ENCODE measurements around the gene MTCH2. TPM values are rescaled to one million over a fixed set of nuclear protein-coding genes. Genes with fewer than 3 reads are reported as not detected.

The MTCH2 gene
- total RNA-seq, 1 donor from 2014 or later = 40.5 TPM

DNA sequence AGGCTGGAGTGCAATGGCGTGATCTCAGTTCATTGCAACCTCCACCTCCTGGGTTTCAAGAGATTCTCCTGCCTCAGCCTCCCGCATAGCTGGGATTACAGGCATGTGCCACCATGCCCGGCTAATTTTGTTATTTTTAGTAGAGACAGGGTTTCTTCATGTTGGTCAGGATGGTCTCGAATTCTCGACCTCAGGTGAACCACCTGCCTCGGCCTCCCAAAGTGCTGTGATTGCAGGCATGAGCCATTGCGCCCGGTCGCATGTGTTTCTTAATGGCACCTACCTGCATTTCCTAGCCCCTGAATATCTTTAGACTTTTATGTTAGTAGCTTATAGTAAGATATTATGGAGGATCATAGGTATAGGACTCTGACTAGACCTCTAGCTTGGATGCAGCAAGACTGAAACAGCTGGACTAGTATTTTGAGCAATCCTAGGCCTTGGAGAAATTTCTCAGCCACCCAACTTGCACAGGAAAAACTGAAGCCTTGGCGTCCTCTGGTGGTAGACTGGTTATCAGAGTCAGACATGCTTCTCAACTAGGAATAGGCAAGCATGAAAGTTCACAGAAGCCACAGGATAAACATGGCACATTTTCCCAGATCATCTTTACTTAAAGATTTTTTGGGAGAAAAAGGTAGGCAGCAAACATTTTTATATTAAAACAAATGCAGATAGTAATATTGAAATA is 25.5 kb downstream of the MTCH2 start:
- Histone ChIP-seq H3K36me3 (peaks cover 0 to 18% of the 10 kb centered on the region in 2 donors), H3K27ac (no peak overlapping the region), H3K9me3 (no peaks in the 10 kb centered on the region), H3K27me3 (no peaks in the 10 kb centered on the region), H3K4me1 (no peaks in the 10 kb centered on the region), H3K4me3 (no peak overlapping the region)
- intact Hi-C loops (cut with DNase I) = loop anchor here (10.0 kb wide), 1 partner anchor 242 kb away; the partner anchor contains the start of gene SPI1
- TF ChIP-seq, protein P1, sequence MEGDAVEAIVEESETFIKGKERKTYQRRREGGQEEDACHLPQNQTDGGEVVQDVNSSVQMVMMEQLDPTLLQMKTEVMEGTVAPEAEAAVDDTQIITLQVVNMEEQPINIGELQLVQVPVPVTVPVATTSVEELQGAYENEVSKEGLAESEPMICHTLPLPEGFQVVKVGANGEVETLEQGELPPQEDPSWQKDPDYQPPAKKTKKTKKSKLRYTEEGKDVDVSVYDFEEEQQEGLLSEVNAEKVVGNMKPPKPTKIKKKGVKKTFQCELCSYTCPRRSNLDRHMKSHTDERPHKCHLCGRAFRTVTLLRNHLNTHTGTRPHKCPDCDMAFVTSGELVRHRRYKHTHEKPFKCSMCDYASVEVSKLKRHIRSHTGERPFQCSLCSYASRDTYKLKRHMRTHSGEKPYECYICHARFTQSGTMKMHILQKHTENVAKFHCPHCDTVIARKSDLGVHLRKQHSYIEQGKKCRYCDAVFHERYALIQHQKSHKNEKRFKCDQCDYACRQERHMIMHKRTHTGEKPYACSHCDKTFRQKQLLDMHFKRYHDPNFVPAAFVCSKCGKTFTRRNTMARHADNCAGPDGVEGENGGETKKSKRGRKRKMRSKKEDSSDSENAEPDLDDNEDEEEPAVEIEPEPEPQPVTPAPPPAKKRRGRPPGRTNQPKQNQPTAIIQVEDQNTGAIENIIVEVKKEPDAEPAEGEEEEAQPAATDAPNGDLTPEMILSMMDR (IDR thresholded peaks at IDR 0.05) = peak in 1 of 3 experiments; percentile 57
- TF ChIP-seq POLR2AphosphoS5 (IDR thresholded peaks at IDR 0.05; ENCODE audit: insufficient read depth in 1 of 2, low read depth in 1 of 2) = no peak
- no peak for DNase-seq (ENCODE audit: extremely low spot score in 2 of 2)

DNA sequence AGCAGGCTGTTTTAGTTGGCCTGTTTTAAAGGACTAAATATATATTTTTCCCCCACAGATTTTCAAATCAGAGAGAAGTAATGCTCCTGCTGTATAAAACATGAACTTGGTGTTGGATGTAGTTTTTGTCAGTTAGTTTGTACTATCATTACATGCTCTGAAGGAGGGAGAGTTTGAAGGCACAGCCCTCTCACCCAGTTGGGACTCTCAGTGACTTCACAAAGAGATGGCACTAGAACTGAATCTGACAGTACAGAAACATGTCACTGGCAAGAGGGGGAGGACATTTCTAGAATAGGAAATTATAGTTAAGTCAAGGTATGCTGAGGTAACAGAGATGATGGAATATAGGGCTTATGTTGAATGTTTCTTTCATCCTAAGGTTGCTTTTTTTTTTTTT is 27.1 kb downstream of the MTCH2 start:
- Histone ChIP-seq H3K27ac (no peak overlapping the region), H3K27me3 (no peaks in the 10 kb centered on the region), H3K9me3 (no peaks in the 10 kb centered on the region), H3K36me3 (peaks cover 0 to 17% of the 10 kb centered on the region in 2 donors), H3K4me1 (no peaks in the 10 kb centered on the region), H3K4me3 (no peak overlapping the region)
- intact Hi-C loops (cut with DNase I) = loop anchor here (10.0 kb wide), 1 partner anchor 240 kb away; the partner anchor contains the start of gene SPI1
- DNase-seq (ENCODE audit: extremely low spot score in 2 of 2) = no peak
- TF ChIP-seq, protein P1 (IDR thresholded peaks at IDR 0.05) = no peak
- TF ChIP-seq POLR2A (IDR thresholded peaks at IDR 0.05) (no peak), POLR2AphosphoS5 (IDR thresholded peaks at IDR 0.05; ENCODE audit: insufficient read depth in 1 of 2, low read depth in 1 of 2) (no peak)

- Histone ChIP-seq H3K4me3 (no peak overlapping the region), H3K27ac (no peak overlapping the region), H3K9me3 (no peaks in the 10 kb centered on the region), H3K36me3 (peaks cover 0 to 11% of the 10 kb centered on the region in 2 donors), H3K27me3 (no peaks in the 10 kb centered on the region), H3K4me1 (peaks cover 15% of the 10 kb centered on the region)
- intact Hi-C loops (cut with DNase I) = loop anchor here (10.0 kb wide), 1 partner anchor 237 kb away; the partner anchor contains the start of gene SPI1
- no peak for DNase-seq (ENCODE audit: extremely low spot score in 2 of 2)
- no peak for TF ChIP-seq POLR2A (IDR thresholded peaks at IDR 0.05)
- TF ChIP-seq POLR2AphosphoS5 (IDR thresholded peaks at IDR 0.05; ENCODE audit: insufficient read depth in 1 of 2, low read depth in 1 of 2) = no peak
- TF ChIP-seq, protein P1 (IDR thresholded peaks at IDR 0.05) = no peak
Measured at GRCh38 chr11:47611348-47611794, 31.0 kb downstream of the MTCH2 start.

DNA sequence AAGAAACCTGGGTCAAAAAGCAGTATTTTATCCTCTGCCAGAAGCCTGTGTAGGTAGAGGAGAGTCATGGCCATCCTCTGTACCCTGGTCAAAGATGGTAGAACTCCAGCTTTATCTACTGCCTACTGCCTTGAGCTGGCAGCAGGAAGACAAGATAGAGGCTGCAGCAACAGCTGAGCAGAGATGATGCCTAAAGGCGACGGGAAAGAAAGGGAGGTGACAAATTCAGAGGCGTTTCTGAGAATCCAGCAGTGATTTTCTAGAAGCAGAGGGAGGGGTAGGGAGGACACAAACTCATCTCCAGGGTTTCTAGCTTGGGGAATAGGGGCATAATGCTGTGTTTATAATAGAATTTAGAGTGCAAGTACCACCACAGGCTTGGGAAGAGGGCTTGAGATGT is 32.7 kb downstream of the MTCH2 start:
- TF ChIP-seq POLR2A (IDR thresholded peaks at IDR 0.05) (no peak), POLR2AphosphoS5 (IDR thresholded peaks at IDR 0.05; ENCODE audit: insufficient read depth in 1 of 2, low read depth in 1 of 2) (no peak)
- TF ChIP-seq, protein P1 (IDR thresholded peaks at IDR 0.05) = no peak
- no peaks in the 10 kb centered on the region for H3K9me3 ChIP-seq
- H3K27ac ChIP-seq = no peak overlapping the region
- no peak overlapping the region for H3K4me3 ChIP-seq
- no peak for DNase-seq (ENCODE audit: extremely low spot score in 2 of 2)
- H3K27me3 ChIP-seq = no peaks in the 10 kb centered on the region
- peaks cover 15% of the 10 kb centered on the region for H3K4me1 ChIP-seq
- intact Hi-C loops (cut with DNase I) = loop anchor here (10.0 kb wide), 1 partner anchor 235 kb away; the partner anchor contains the start of gene SPI1
- H3K36me3 ChIP-seq = peaks cover 0 to 11% of the 10 kb centered on the region in 2 donors

DNA sequence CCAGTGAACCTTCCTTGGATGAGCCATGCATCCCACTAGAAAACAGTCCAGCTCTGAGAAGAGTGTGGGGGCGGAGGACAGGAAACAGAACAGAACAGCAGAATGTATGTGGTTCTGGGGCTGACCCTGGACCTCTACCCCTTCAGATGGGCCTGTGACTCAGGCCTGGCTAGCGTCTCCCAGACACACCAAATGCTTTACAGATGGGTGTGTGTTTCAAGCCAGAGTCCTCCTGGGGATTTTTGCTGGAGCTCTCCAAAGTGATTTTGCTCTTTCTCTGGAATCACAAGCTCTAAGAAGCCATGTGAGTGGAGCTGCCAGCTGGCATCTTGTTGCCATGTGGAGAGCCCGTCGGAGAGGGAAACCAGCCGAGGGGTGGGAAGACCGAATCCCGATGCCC is 35.0 kb downstream of the MTCH2 start:
- Histone ChIP-seq H3K4me3 (no peak overlapping the region), H3K9me3 (no peaks in the 10 kb centered on the region), H3K27me3 (no peaks in the 10 kb centered on the region), H3K4me1 (peaks cover 15% of the 10 kb centered on the region), H3K27ac (no peak overlapping the region), H3K36me3 (peaks cover 0 to 11% of the 10 kb centered on the region in 2 donors)
- no peak for DNase-seq (ENCODE audit: extremely low spot score in 2 of 2)
- no peak for TF ChIP-seq POLR2AphosphoS5 (IDR thresholded peaks at IDR 0.05; ENCODE audit: insufficient read depth in 1 of 2, low read depth in 1 of 2)
- TF ChIP-seq POLR2A (IDR thresholded peaks at IDR 0.05) = no peak
- TF ChIP-seq, protein P1 (IDR thresholded peaks at IDR 0.05) = no peak
- intact Hi-C loops (cut with DNase I) = no loop called here
